ENCODE data around the gene SMIM9. TPM values are rescaled to one million over a fixed set of nuclear protein-coding genes. Genes with fewer than 3 reads are reported as not detected.

SMIM9 gene
- polyA plus RNA-seq, 3 donors = not detected

GRCh38 chrX:154793084-154793795 lies 41.2 kb downstream of the SMIM9 start:
- DNase-seq = no peak
- Histone ChIP-seq H3K27me3 (ENCODE audit: control insufficient read depth in 2 of 2, insufficient read depth in 2 of 2, low read length in 2 of 2) (no peaks in the 10 kb centered on the region), H3K79me2 (ENCODE audit: insufficient read depth, low read length) (peaks cover 77% of the 10 kb centered on the region), H3K9me3 (replicated peaks in 1 of 2; ENCODE audit: control insufficient read depth in 1 of 2, insufficient read depth in 1 of 2, low read length in 2 of 2) (no peaks in the 10 kb centered on the region), H3K4me1 (ENCODE audit: control insufficient read depth in 1 of 2, insufficient read depth in 2 of 2, low read length in 2 of 2) (peaks cover 32 to 40% of the 10 kb centered on the region in 2 donors), H3K4me2 (replicated peaks; ENCODE audit: extremely low read depth, low read length, poor library complexity, severe bottlenecking) (no peak overlapping the region), H3K36me3 (replicated peaks in 1 of 2; ENCODE audit: control insufficient read depth in 1 of 2, insufficient read depth in 2 of 2, low read length in 2 of 2) (peaks cover 11 to 39% of the 10 kb centered on the region in 2 donors), H3K9ac (ENCODE audit: insufficient read depth, low read length, poor library complexity, severe bottlenecking) (no peak overlapping the region), H4K20me1 (ENCODE audit: insufficient read depth, low read length) (no peaks in the 10 kb centered on the region), H3K4me3 (replicated peaks in 1 of 3; ENCODE audit: low read depth in 2 of 3, low read length in 3 of 3) (no peak overlapping the region), H2AFZ (ENCODE audit: insufficient read depth, low read depth, low read length, poor library complexity, severe bottlenecking) (no peak overlapping the region), H3K27ac (ENCODE audit: low read depth in 1 of 2, low read length in 2 of 2) (no peak overlapping the region)
- Mint-ChIP-seq H3K27me3 (ENCODE audit: low read depth in 3 of 3) (peaks cover 0 to 1% (median 0%) of the 10 kb centered on the region in 3 donors), H3K9me3 (peaks cover 0 to 2% (median 0%) of the 10 kb centered on the region in 7 donors), H3K36me3 (peaks cover 37 to 50% of the 10 kb centered on the region in 2 donors), H3K27ac (peak overlapping the region in 3 of 7 donors; percentile 8 to 48 (median 15)), H3K4me1 (peaks cover 36% of the 10 kb centered on the region), H3K4me3 (no peak overlapping the region)
- TF ChIP-seq CTCF (IDR thresholded peaks at IDR 0.05) = no peak
- intact Hi-C loops (cut with micrococcal nuclease) = no loop called here
- WGBS (ENCODE audit: insufficient coverage) = no CpG with 5 or more reads among the region's 7 CpGs

GRCh38 chrX:154791939-154792338 lies 42.5 kb downstream of the SMIM9 start:
- DNase-seq = no peak
- Mint-ChIP-seq H3K4me3 (no peak overlapping the region), H3K27ac (peak overlapping the region in 1 of 7 donors; percentile 54), H3K4me1 (peaks cover 23% of the 10 kb centered on the region), H3K27me3 (ENCODE audit: low read depth in 3 of 3) (peaks cover 0 to 1% (median 0%) of the 10 kb centered on the region in 3 donors), H3K36me3 (peaks cover 46 to 51% of the 10 kb centered on the region in 2 donors), H3K9me3 (peaks cover 0 to 2% (median 0%) of the 10 kb centered on the region in 7 donors)
- intact Hi-C loops (cut with micrococcal nuclease) = no loop called here
- H3K4me2 ChIP-seq (replicated peaks; ENCODE audit: extremely low read depth, low read length, poor library complexity, severe bottlenecking) = no peak overlapping the region
- H3K9me3 ChIP-seq (replicated peaks in 1 of 2; ENCODE audit: control insufficient read depth in 1 of 2, insufficient read depth in 1 of 2, low read length in 2 of 2) = no peaks in the 10 kb centered on the region
- WGBS (ENCODE audit: insufficient coverage) = 100% methylated on average over 2 of the region's 8 CpGs
- TF ChIP-seq CTCF (IDR thresholded peaks at IDR 0.05) = no peak
- no peak overlapping the region for H3K9ac ChIP-seq (ENCODE audit: insufficient read depth, low read length, poor library complexity, severe bottlenecking)
- no peak overlapping the region for H2AFZ ChIP-seq (ENCODE audit: insufficient read depth, low read depth, low read length, poor library complexity, severe bottlenecking)
- no peaks in the 10 kb centered on the region for H4K20me1 ChIP-seq (ENCODE audit: insufficient read depth, low read length)
- H3K4me3 ChIP-seq (replicated peaks in 1 of 3; ENCODE audit: low read depth in 2 of 3, low read length in 3 of 3) = no peak overlapping the region
- H3K36me3 ChIP-seq (replicated peaks in 1 of 2; ENCODE audit: control insufficient read depth in 1 of 2, insufficient read depth in 2 of 2, low read length in 2 of 2) = peaks cover 18 to 39% of the 10 kb centered on the region in 2 donors
- no peaks in the 10 kb centered on the region for H3K27me3 ChIP-seq (ENCODE audit: control insufficient read depth in 2 of 2, insufficient read depth in 2 of 2, low read length in 2 of 2)
- peaks cover 26 to 27% of the 10 kb centered on the region in 2 donors for H3K4me1 ChIP-seq (ENCODE audit: control insufficient read depth in 1 of 2, insufficient read depth in 2 of 2, low read length in 2 of 2)
- H3K79me2 ChIP-seq (ENCODE audit: insufficient read depth, low read length) = peaks cover 70% of the 10 kb centered on the region
- H3K27ac ChIP-seq (ENCODE audit: low read depth in 1 of 2, low read length in 2 of 2) = no peak overlapping the region

Data from CD14-positive monocyte (primary cell).